Neural progenitor cell (in vitro differentiated cells): ENCODE measurements around the gene TPP2. TPM values are rescaled to one million over a fixed set of nuclear protein-coding genes. Genes with fewer than 3 reads are reported as not detected.

Experiments
- DNase-seq: peaks from one replicate; pipeline ENCODE4 v3.0.0-alpha.2; 2016; ENCODE audit warnings: low spot score
- H2AFZ ChIP-seq: fragments of 200-600 bp; sonication (generic); replicated peaks from 2 replicates; pipeline ENCODE4 v1.6.1; 2016; ENCODE audit warnings: antibody characterized with exemption
- H3F3A ChIP-seq: fragments of 200-600 bp; sonication (generic); 2 replicates; pipeline ENCODE4 v1.6.1; 2016; ENCODE audit warnings: antibody characterized with exemption, low read depth
- H3K27ac ChIP-seq: fragments of 200-600 bp; sonication (generic); 2 replicates; pipeline ENCODE4 v1.5.1; 2016; ENCODE audit warnings: mild to moderate bottlenecking
- H3K27me3 ChIP-seq: fragments of 200-600 bp; sonication (generic); 2 replicates; pipeline ENCODE4 v1.6.1; 2016; ENCODE audit warnings: mild to moderate bottlenecking, moderate library complexity
- H3K36me3 ChIP-seq: fragments of 200-600 bp; sonication (generic); 2 replicates; pipeline ENCODE4 v1.5.1; 2016
- H3K4me1 ChIP-seq: fragments of 200-600 bp; sonication (generic); 2 replicates; pipeline ENCODE4 v1.6.1; 2016; ENCODE audit warnings: mixed run types
- H3K4me2 ChIP-seq: fragments of 200-600 bp; sonication (generic); 2 replicates; pipeline ENCODE4 v1.6.1; 2016
- H3K4me3 ChIP-seq: fragments of 200-600 bp; sonication (generic); 2 replicates; pipeline ENCODE4 v1.5.1; 2016
- H3K79me2 ChIP-seq: fragments of 200-600 bp; sonication (generic); 2 replicates; pipeline ENCODE4 v1.6.1; 2016; ENCODE audit warnings: low read depth
- H3K9ac ChIP-seq: fragments of 200-600 bp; sonication (generic); 2 replicates; pipeline ENCODE4 v1.6.1; 2016
- H3K9me3 ChIP-seq: fragments of 200-600 bp; sonication (generic); 2 replicates; pipeline ENCODE4 v1.5.1; 2016; ENCODE audit warnings: low read depth
- H4K20me1 ChIP-seq: fragments of 200-600 bp; sonication (generic); 2 replicates; pipeline ENCODE4 v1.6.1; 2016; ENCODE audit warnings: low read depth
- H3K27ac Mint-ChIP-seq: 3 replicates; pipeline ENCODE4 v1.8.0; 2021; ENCODE audit warnings: mixed read lengths
- H3K27me3 Mint-ChIP-seq: 2 replicates; pipeline ENCODE4 v1.8.0; 2022; ENCODE audit warnings: low read depth, mild to moderate bottlenecking, inconsistent platforms, moderate library complexity, mixed read lengths; ENCODE audit not compliant: insufficient read depth
- H3K36me3 Mint-ChIP-seq: 3 replicates; pipeline ENCODE4 v1.8.0; 2021; ENCODE audit warnings: mixed read lengths
- H3K4me1 Mint-ChIP-seq: 3 replicates; pipeline ENCODE4 v1.8.0; 2021; ENCODE audit warnings: mixed read lengths
- H3K4me3 Mint-ChIP-seq: 3 replicates; pipeline ENCODE4 v1.8.0; 2021; ENCODE audit warnings: mild to moderate bottlenecking, moderate library complexity, mixed read lengths
- H3K9me3 Mint-ChIP-seq: 3 replicates; pipeline ENCODE4 v1.8.0; 2020; ENCODE audit warnings: mixed read lengths
- CTCF ChIP-seq: fragments of 200-600 bp; sonication (generic); IDR thresholded peaks from 2 replicates; pipeline ENCODE4 v1.5.1; 2017; ENCODE audit warnings: antibody characterized with exemption, mild to moderate bottlenecking
- EZH2 ChIP-seq: fragments of 200-600 bp; sonication (generic); IDR thresholded peaks from 2 replicates; pipeline ENCODE4 v1.6.1; 2017; ENCODE audit warnings: antibody characterized with exemption, mild to moderate bottlenecking, moderate library complexity
- EZH2phosphoT487 ChIP-seq: fragments of 200-600 bp; sonication (generic); IDR thresholded peaks from 2 replicates; pipeline ENCODE4 v1.6.1; 2017; ENCODE audit warnings: antibody characterized with exemption
- total RNA-seq: library from RNA; depleted of rRNA; stranded (reverse); fragments of >200 nt; gene quantifications from 2 replicates; pipeline ENCODE4 v1.2.3, GENCODE V29; 2015; ENCODE audit warnings: low replicate concordance

The TPP2 gene
- total RNA-seq, result 71.8 and 137 TPM in 2 replicates

- peaks cover 2% of the 10 kb centered on the region for H3K36me3 Mint-ChIP-seq
- peak within 1 kb of the TSS; percentile 93 for H3K4me2 ChIP-seq
- peaks cover 32% of the 10 kb centered on the region for H3K4me1 ChIP-seq
- peaks cover 28% of the 10 kb centered on the region for H3F3A ChIP-seq
- H3K27ac ChIP-seq, result peak within 1 kb of the TSS; percentile 61
- H3K27ac Mint-ChIP-seq, result peak within 1 kb of the TSS; percentile 98
- no peaks in the 10 kb centered on the region for H3K9me3 ChIP-seq
- peaks cover 57% of the 10 kb centered on the region for H3K79me2 ChIP-seq
- H3K9ac ChIP-seq, result peak within 1 kb of the TSS; percentile 89
- peak within 1 kb of the TSS; percentile 96 for H2AFZ ChIP-seq
- H3K27me3 ChIP-seq, result no peaks in the 10 kb centered on the region
- H3K4me3 ChIP-seq, result peak within 1 kb of the TSS; percentile 97
- TF ChIP-seq EZH2, result no peak
- TF ChIP-seq EZH2phosphoT487, result no peak
- TF ChIP-seq CTCF, result no peak
- H3K27me3 Mint-ChIP-seq, result peaks cover 7% of the 10 kb centered on the region
- H3K4me1 Mint-ChIP-seq, result peaks cover 36% of the 10 kb centered on the region
- H3K36me3 ChIP-seq, result no peaks in the 10 kb centered on the region
- H3K4me3 Mint-ChIP-seq, result peak within 1 kb of the TSS; percentile 99
- no peaks in the 10 kb centered on the region for H3K9me3 Mint-ChIP-seq
- DNase-seq, result peak; percentile 99
- H4K20me1 ChIP-seq, result peaks cover 38% of the 10 kb centered on the region
Observed at GRCh38 chr13:102596147-102597028, at the start of gene TPP2. Gene TPP2 (plus strand): TSS chr13:102596986. CDS start chr13:102597039, 53 bp downstream.

- H3K4me3 ChIP-seq, result no peak overlapping the region
- no peak overlapping the region for H2AFZ ChIP-seq
- H3K27me3 ChIP-seq, result no peaks in the 10 kb centered on the region
- no peaks in the 10 kb centered on the region for H3K9me3 Mint-ChIP-seq
- no peak overlapping the region for H3K27ac ChIP-seq
- H3K9me3 ChIP-seq, result no peaks in the 10 kb centered on the region
- peaks cover 2% of the 10 kb centered on the region for H3K4me1 Mint-ChIP-seq
- H3K9ac ChIP-seq, result no peak overlapping the region
- H4K20me1 ChIP-seq, result no peaks in the 10 kb centered on the region
- TF ChIP-seq EZH2phosphoT487 (no peak), CTCF (no peak), EZH2 (no peak)
- no peaks in the 10 kb centered on the region for H3K4me1 ChIP-seq
- H3K36me3 ChIP-seq, result no peaks in the 10 kb centered on the region
- H3K36me3 Mint-ChIP-seq, result no peaks in the 10 kb centered on the region
- H3K27ac Mint-ChIP-seq, result no peak overlapping the region
- no peaks in the 10 kb centered on the region for H3K27me3 Mint-ChIP-seq
- H3K4me3 Mint-ChIP-seq, result no peak overlapping the region
- no peak for DNase-seq
- H3K4me2 ChIP-seq, result no peak overlapping the region
- no peaks in the 10 kb centered on the region for H3F3A ChIP-seq
- no peaks in the 10 kb centered on the region for H3K79me2 ChIP-seq
Observed at GRCh38 chr13:102548811-102549210, 48.0 kb upstream of the TPP2 start.

- no peaks in the 10 kb centered on the region for H3K4me1 ChIP-seq
- H2AFZ ChIP-seq, result peak overlapping the region; percentile 40
- H3K27ac Mint-ChIP-seq, result peak overlapping the region; percentile 26
- TF ChIP-seq EZH2, result no peak
- TF ChIP-seq EZH2phosphoT487, result no peak
- TF ChIP-seq CTCF, result no peak
- DNase-seq, result peak; percentile 15
- H3K27ac ChIP-seq, result no peak overlapping the region
- H3K79me2 ChIP-seq, result no peaks in the 10 kb centered on the region
- H3K9me3 ChIP-seq, result no peaks in the 10 kb centered on the region
- H3K36me3 ChIP-seq, result no peaks in the 10 kb centered on the region
- no peaks in the 10 kb centered on the region for H3K36me3 Mint-ChIP-seq
- H3K9me3 Mint-ChIP-seq, result no peaks in the 10 kb centered on the region
- no peak overlapping the region for H3K4me3 ChIP-seq
- H3K27me3 ChIP-seq, result no peaks in the 10 kb centered on the region
- no peak overlapping the region for H3K4me2 ChIP-seq
- H3F3A ChIP-seq, result no peaks in the 10 kb centered on the region
- no peak overlapping the region for H3K9ac ChIP-seq
- H3K4me3 Mint-ChIP-seq, result no peak overlapping the region
- H4K20me1 ChIP-seq, result no peaks in the 10 kb centered on the region
- H3K27me3 Mint-ChIP-seq, result no peaks in the 10 kb centered on the region
- peaks cover 2% of the 10 kb centered on the region for H3K4me1 Mint-ChIP-seq
Observed at GRCh38 chr13:102550507-102550906, 46.3 kb upstream of the TPP2 start.
